IPS-15b (cell line): ENCODE results near the gene DYNLT1.
"Not testable (repeated sequence)": the region's sequence is repeated elsewhere in the genome, so short reads cannot be mapped to it uniquely, and the experiment has no call there.

ENCODE experiments used
- H3K27me3 ChIP-seq: one replicate; pipeline ENCODE4 v1.6.1; 2013; ENCODE audit warnings: low read length; ENCODE audit not compliant: control insufficient read depth, insufficient read depth
- H3K36me3 ChIP-seq: one replicate; pipeline ENCODE4 v1.6.1; 2013; ENCODE audit warnings: low read length; ENCODE audit not compliant: control insufficient read depth, insufficient read depth
- H3K4me1 ChIP-seq: one replicate; pipeline ENCODE4 v1.6.1; 2013; ENCODE audit warnings: mild to moderate bottlenecking, low read length; ENCODE audit not compliant: control insufficient read depth, insufficient read depth
- H3K4me3 ChIP-seq: one replicate; pipeline ENCODE4 v1.5.1; 2013; ENCODE audit warnings: low read depth, low read length
- H3K9ac ChIP-seq: one replicate; pipeline ENCODE4 v1.6.1; 2013; ENCODE audit warnings: low read depth, mild to moderate bottlenecking, low read length
- H3K9me3 ChIP-seq: one replicate; pipeline ENCODE4 v1.6.1; 2013; ENCODE audit warnings: mild to moderate bottlenecking, low read length; ENCODE audit not compliant: control insufficient read depth, insufficient read depth

DYNLT1 gene

DNA sequence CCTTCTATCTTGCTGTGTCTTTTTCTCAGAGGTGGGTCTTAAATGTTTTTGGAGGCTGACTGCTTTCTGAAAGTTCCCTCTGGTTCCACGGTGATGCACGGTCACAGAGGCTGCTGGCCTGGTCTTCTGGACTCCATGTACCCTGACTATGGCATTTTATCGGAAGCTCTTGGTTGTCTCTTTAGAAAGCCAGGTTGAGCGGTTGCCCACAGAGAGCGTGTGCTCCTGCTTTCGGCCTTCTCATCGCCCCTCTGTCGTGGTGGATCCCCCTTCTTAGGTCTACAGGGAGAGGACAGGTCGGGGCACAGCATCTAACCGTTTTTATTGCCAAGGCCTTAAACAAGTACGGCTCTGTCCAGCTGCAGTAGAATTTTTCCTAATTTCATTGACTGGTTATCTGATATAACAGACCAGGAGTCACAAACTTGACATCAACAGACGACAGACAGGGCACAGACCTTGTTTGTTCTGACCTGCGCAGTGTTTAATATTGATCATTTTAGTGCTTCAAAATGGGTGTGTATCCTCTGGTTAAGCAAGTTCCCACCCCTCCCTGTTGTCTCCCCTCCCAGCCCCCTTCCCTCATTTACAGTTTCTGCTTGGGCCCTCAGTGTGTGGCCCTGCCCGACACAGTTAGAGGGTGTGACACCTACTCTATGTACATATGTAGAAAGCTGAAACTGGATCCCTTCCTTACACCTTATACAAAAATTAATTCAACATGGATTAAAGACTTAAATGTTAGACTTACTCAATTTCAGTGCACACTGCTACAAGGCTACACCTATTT lies 30.0 kb upstream of the DYNLT1 start:
- H3K4me3 ChIP-seq, result no peak overlapping the region

DNA sequence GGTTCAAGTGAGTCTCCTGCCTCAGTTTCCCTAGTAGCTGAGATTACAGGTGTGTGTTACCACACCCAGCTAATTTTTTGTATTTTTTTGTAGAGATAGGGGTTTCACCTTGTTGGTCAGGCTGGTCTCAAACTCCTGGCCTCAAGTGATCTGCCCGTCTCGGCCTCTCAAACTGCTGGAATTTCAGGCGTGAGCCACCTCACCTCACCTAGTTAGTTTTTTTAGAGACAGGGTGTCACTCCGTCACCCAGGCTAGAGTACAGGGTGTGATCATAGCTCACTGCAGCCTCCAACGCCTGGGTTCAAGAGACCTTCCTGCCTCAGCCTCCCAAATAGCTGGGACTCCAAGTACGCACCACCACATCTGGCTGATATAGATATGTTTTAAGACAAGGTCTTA lies 28.2 kb upstream of the DYNLT1 start:
- Histone ChIP-seq H3K36me3 (no peaks in the 10 kb centered on the region), H3K4me3 (no peak overlapping the region), H3K9ac (no peak overlapping the region), H3K27me3 (no peaks in the 10 kb centered on the region), H3K4me1 (no peaks in the 10 kb centered on the region), H3K9me3 (no peaks in the 10 kb centered on the region)

More for the DNA sequence above, 30.0 kb upstream of the DYNLT1 start:
- no peaks in the 10 kb centered on the region for H3K27me3 ChIP-seq
- H3K36me3 ChIP-seq, result no peaks in the 10 kb centered on the region
- no peak overlapping the region for H3K9ac ChIP-seq
- no peaks in the 10 kb centered on the region for H3K4me1 ChIP-seq
- no peaks in the 10 kb centered on the region for H3K9me3 ChIP-seq

DNA sequence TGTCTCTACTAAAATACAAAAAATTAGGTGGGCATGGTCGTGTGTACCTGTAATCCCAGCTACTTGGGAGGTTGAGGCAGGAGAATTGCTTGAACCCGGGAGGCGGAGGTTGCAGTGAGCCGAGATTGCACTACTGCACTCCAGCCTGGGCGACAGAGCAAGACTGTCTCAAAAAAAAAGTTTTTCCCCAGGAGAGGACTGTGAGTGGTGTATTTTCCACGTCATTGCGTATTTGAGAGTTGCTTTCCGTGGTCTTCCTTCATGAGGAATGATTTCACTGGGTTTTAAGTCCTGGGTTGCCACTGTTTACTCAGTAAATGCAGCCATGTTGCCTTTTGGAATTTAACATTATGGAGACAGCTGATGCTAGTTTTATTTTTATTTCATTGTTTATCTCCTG lies 27.6 kb upstream of the DYNLT1 start:
- not testable (repeated sequence) for H3K27me3 ChIP-seq, H3K4me1 ChIP-seq, H3K9me3 ChIP-seq, H3K4me3 ChIP-seq, H3K36me3 ChIP-seq, H3K9ac ChIP-seq

DNA sequence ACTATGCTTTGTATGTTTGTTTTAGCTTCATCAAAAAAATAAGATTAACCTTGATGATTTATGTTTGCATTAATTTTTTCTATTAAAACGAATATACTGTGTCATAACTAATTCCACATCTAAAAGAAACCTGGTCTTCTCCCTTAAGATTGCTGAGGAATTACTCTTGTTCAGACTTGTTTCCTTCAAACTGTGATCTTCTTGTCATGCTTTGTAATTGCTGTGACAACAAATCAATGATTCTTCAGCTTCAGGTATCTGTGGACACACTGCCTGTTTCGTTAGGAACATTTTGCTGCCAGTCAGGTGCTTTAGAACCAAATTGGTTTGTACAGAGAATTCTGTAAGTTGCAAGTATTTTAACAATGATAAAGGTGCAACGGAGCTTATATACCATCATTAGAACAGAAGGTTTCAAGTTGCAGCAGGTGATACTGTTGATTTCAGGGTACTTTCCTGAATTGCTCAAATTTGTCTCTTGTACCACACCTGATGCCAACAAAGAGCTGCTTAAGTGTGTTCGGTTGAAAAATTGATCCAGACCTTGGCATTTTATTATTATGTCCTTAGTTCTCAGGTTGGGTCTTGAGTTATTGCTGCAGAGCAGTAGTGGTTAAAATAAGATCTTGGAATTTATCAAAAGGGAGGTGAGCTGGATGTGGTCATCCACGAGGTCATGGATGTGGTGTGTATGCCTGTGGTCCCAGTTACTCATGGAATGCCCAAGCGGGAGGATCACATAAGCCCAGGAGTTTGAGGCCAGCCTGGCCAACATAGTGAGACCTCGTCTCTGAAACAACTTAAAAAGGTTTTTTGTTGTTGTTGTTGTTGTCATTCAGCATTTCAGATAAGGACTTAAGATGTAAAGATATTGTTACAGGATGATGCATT lies 24.8 kb upstream of the DYNLT1 start:
- Histone ChIP-seq H3K4me3 (no peak overlapping the region), H3K27me3 (no peaks in the 10 kb centered on the region), H3K9ac (no peak overlapping the region), H3K36me3 (no peaks in the 10 kb centered on the region), H3K4me1 (no peaks in the 10 kb centered on the region), H3K9me3 (no peaks in the 10 kb centered on the region)

DNA sequence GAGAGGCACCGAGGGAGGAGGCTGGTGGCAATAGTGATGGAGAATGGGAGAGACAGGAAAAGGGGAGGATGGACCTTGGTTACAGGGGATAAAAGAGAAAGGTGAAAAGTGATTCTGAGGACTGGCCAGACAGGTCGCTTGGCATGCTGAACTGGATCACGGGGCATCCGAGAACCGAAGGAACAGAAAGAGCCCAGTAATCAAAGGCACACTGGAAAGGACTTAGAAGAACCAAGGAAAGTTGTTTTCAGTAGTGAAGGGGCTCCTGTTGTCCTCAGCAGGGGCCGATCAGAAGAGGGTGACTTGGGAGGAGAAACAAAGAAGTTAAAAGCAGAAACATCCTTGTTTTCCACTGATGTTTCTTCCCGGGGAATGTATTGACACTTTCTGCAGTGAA lies 24.2 kb upstream of the DYNLT1 start:
- no peaks in the 10 kb centered on the region for H3K36me3 ChIP-seq
- H3K27me3 ChIP-seq, result no peaks in the 10 kb centered on the region
- H3K9me3 ChIP-seq, result no peaks in the 10 kb centered on the region
- H3K9ac ChIP-seq, result no peak overlapping the region
- H3K4me3 ChIP-seq, result no peak overlapping the region
- no peaks in the 10 kb centered on the region for H3K4me1 ChIP-seq

DNA sequence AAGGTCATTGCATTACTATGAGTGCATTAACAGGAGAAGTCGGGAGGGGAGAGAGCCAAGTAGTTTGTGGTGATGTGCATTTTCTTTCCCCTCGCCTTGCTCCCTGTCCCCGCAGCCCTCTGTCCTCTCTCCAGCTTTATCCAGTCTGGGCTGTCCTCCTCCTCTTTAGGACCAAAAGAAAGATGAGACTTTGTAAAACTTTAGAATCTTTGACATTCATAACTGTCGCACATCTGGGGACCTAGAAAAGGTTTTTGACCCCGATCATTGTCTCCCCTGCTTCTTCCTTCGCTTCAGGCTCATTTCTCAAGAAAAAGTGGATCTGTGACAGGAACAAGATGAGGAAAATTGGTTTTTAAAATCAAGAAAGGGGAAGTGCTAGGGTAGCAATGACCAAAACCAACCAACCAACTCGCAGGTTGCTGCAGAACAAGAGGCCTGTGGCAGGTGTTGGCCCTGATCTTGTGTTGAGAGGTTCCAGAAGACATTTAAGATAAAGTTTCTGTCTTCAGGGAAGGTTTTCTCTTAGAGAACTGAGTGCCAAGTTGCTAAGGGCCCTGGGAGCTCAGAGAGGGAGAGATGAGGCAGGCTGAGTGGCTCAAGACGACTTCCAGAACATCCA lies 22.9 kb upstream of the DYNLT1 start:
- Histone ChIP-seq H3K4me1 (peaks cover 7% of the 10 kb centered on the region), H3K9me3 (no peaks in the 10 kb centered on the region), H3K9ac (no peak overlapping the region), H3K27me3 (no peaks in the 10 kb centered on the region), H3K4me3 (no peak overlapping the region), H3K36me3 (no peaks in the 10 kb centered on the region)

DNA sequence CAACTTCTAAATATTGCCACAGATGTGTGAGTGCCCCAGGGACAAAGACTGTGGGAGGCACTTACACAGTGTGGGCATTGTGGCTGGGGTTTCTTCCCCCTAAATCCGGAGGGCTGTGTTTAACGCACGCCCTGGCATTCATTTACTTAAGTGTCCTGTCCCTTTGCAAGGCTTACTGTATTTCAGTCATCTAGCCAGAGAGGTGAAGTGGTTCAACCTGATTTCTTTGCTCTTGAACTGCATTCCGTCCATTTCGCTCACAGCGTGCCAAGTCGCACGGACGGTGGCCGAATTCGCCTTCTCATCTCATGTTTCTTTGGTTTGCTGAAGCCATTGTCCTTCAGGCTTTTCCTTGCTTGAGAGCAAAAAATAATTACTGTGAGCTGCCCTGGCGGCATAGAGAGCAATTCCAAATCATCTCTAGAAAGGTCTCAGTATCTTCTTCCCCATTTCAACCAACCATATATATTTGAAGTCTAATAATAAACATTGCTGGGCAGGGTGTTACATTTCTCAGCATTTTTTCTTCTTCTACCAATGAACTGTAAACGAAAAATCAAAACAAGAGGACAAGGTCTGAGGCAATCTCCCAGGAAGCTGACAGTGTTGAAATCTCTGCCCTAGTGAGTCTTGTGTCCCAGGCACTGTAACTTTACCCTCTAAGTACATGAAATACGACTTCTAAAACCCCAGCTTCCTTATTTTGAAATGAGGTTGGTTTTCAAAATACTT lies 22.3 kb upstream of the DYNLT1 start:
- no peaks in the 10 kb centered on the region for H3K36me3 ChIP-seq
- H3K27me3 ChIP-seq, result no peaks in the 10 kb centered on the region
- H3K9me3 ChIP-seq, result no peaks in the 10 kb centered on the region
- H3K9ac ChIP-seq, result no peak overlapping the region
- H3K4me3 ChIP-seq, result no peak overlapping the region
- H3K4me1 ChIP-seq, result peaks cover 7% of the 10 kb centered on the region

DNA sequence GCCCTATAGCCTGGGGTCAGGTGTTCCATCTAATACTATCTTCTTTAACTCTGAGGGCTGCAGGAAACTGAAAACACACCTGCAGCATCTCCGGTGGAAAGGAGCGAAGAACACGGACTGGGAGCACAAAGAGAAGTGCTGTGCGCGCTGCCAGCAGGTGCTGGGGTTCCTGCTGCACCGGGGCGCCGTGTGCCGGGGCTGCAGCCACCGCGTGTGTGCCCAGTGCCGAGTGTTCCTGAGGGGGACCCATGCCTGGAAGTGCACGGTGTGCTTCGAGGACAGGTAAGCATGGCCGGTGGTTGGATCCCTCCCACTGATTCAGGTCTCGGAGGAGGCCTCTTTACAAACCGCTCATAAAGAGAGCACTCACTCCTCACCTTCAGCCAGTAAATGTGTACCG lies 20.8 kb upstream of the DYNLT1 start:
- Histone ChIP-seq H3K27me3 (no peaks in the 10 kb centered on the region), H3K9ac (no peak overlapping the region), H3K4me1 (peaks cover 7% of the 10 kb centered on the region), H3K9me3 (no peaks in the 10 kb centered on the region), H3K36me3 (no peaks in the 10 kb centered on the region), H3K4me3 (no peak overlapping the region)

DNA sequence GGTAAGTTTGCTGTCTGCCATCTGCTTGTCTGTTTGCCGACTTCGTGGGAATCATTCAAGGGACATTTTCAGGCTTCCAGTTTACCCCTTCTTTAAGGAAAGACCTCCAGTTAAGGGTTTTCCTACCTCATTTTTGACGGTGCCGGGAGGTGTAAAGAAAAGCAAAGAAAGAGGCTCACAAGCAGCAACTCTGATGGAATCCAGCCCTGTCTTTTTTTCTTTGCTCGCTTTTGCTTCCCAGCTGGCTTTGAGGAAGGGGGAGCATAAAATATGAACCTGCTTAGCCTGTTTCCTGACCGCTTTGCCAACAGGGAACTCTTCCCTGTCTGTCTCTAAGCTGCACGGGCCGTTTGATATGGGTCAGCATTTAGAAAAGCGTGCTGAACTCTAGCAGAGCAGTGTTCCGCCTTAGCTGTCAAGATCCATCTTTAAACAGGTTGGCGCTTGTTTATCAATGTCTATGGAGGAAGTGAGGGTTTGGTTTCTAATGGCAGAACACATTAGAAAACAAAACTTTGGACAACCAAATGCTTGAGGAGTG lies 19.2 kb upstream of the DYNLT1 start:
- H3K36me3 ChIP-seq, result no peaks in the 10 kb centered on the region
- no peak overlapping the region for H3K4me3 ChIP-seq
- H3K9ac ChIP-seq, result no peak overlapping the region
- H3K27me3 ChIP-seq, result no peaks in the 10 kb centered on the region
- peaks cover 7% of the 10 kb centered on the region for H3K4me1 ChIP-seq
- no peaks in the 10 kb centered on the region for H3K9me3 ChIP-seq

DNA sequence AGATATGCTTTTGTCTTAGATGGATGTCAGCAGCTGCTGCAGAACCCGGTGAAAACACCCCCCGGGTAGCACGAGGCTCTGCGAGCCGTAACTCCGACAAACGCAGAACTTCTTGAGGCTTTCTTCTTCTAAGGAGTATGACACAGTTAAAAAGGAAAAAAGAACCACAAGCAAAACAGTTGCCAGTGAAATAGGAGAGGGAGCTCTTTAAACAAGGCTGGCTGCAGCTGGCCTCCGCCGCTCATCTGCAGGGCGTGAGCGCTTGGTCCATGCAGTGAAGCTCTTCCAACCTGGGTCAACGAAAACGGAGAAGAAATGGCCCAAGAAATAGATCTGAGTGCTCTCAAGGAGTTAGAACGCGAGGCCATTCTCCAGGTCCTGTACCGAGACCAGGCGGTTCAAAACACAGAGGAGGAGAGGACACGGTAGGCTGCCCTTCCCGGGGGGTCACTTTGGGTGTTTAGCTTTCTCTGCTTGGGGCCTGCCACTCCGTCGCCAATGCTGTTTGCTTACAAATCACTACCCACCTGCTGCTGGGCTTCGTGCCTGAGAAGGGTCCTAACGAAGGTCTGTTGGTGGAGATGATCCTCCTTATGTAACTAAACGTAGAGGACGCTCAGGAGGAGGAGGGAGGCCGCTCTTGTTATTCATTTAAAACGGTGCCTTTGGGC lies 18.5 kb upstream of the DYNLT1 start:
- Histone ChIP-seq H3K9me3 (no peaks in the 10 kb centered on the region), H3K27me3 (no peaks in the 10 kb centered on the region), H3K4me3 (no peak overlapping the region), H3K9ac (no peak overlapping the region), H3K36me3 (no peaks in the 10 kb centered on the region), H3K4me1 (peaks cover 7% of the 10 kb centered on the region)

DNA sequence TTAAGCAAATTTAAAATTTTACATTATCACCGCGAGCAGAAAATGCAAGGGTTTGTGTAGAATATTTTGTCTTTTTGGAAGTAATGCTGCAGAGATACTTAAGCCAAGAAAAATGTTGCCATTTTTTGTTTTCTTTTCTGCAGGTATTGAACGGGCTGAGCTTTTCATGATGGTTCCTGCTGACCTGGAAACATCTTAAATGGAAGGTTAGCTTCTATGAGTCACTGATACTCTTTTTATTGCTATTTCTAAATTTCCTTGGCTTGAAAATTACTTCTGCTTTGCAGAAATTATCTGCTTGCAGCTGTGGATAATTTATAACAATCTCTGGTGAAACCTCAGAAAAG lies 18.0 kb upstream of the DYNLT1 start:
- Histone ChIP-seq H3K4me3 (no peak overlapping the region), H3K36me3 (no peaks in the 10 kb centered on the region), H3K4me1 (peaks cover 7% of the 10 kb centered on the region), H3K9ac (no peak overlapping the region), H3K27me3 (no peaks in the 10 kb centered on the region), H3K9me3 (no peaks in the 10 kb centered on the region)
